ENCODE measurements around the gene OGDH. TPM values are rescaled to one million over a fixed set of nuclear protein-coding genes. Genes with fewer than 3 reads are reported as not detected.

The OGDH gene
- total and polyA plus RNA-seq, 2 of the 4 experiments (the other 2 are of a cell fraction): 47.4 to 56.5 TPM

- Histone ChIP-seq H2AK5ac (ENCODE audit: low read depth, low read length) (peak overlapping the region; percentile 83; the same call in 1 of the 2 replicates), H4K5ac (ENCODE audit: low read depth, low read length) (no peak overlapping the region), H3K56ac (ENCODE audit: extremely low read depth, insufficient read depth, low read length) (no peak overlapping the region; the same call in 1 of the 2 replicates), H2BK5ac (ENCODE audit: low read depth, low read length, poor library complexity, severe bottlenecking) (peak overlapping the region; percentile 94), H3K9me1 (ENCODE audit: insufficient read depth, low read length) (peaks cover 3% of the 10 kb centered on the region; the same call in 1 of the 2 replicates), H2BK120ac (ENCODE audit: low read depth, low read length) (peak overlapping the region; percentile 96), H3K18ac (ENCODE audit: low read depth, low read length) (peak overlapping the region; percentile 72; the same call in 1 of the 2 replicates), H3K4me3 (ENCODE audit: insufficient read depth, low read depth, low read length) (no peak overlapping the region), H3K23ac (ENCODE audit: low read depth, low read length) (0 out of 2 replicates have a peak overlapping the region, but pooled peaks have one; percentile 76), H2AFZ (replicated peaks; ENCODE audit: low read length, poor library complexity) (peak overlapping the region; percentile 88), H3K4me2 (ENCODE audit: low read depth, low read length) (no peak overlapping the region), H3K9ac (ENCODE audit: low read depth, low read length) (no peak overlapping the region), H2BK20ac (ENCODE audit: low read depth, low read length) (peak overlapping the region; percentile 94; the same call in 1 of the 2 replicates), H3K4me1 (ENCODE audit: control insufficient read depth, insufficient read depth, low read length) (peaks cover 4% of the 10 kb centered on the region; the same call in 1 of the 2 replicates), H3K36me3 (ENCODE audit: control insufficient read depth, insufficient read depth, low read length) (no peaks in the 10 kb centered on the region), H3K27ac (ENCODE audit: insufficient read depth, low read length) (peak overlapping the region; percentile 58), H2AK9ac (replicated peaks; ENCODE audit: low read depth, low read length, poor library complexity) (no peak overlapping the region), H3K9me3 (ENCODE audit: control insufficient read depth, insufficient read depth, low read length) (no peaks in the 10 kb centered on the region), H3K4ac (ENCODE audit: low read depth, low read length) (peak overlapping the region; percentile 74), H2BK15ac (ENCODE audit: low read depth, low read length) (peak overlapping the region; percentile 96; the same call in 1 of the 3 replicates), H3K79me1 (ENCODE audit: low read depth in 1 of 2, low read length in 2 of 2) (no peaks in the 10 kb centered on the region; a peak in 1 of 4 replicates), H3K27me3 (ENCODE audit: control insufficient read depth, insufficient read depth, low read length) (no peaks in the 10 kb centered on the region), H4K91ac (ENCODE audit: insufficient read depth, low read depth, low read length) (no peak overlapping the region; the same call in 1 of the 2 replicates), H3K14ac (replicated peaks; ENCODE audit: low read depth, low read length) (peak overlapping the region; percentile 74; the same call in 1 of the 2 replicates), H4K20me1 (ENCODE audit: insufficient read depth, low read length) (no peaks in the 10 kb centered on the region), H4K8ac (ENCODE audit: low read depth in 2 of 2, low read length in 2 of 2) (peak overlapping the region; percentile 88; a peak in 3 of 4 replicates)
- DNase-seq (no peak), ATAC-seq (ENCODE audit: low read depth) (no peak)
- CTCF ChIA-PET: interaction anchor here (0.6 kb wide), 1 partner anchor 39 kb away, joined by 3 read pairs; no protein-coding TSS in a partner anchor
- POLR2A ChIA-PET (ENCODE audit: unreplicated experiment): no interaction called here
- no TSS peak for BruUV-seq (replicated peaks)
- no CpG with 5 or more reads among the region's 1 CpG for WGBS, 2 experiments (ENCODE audit: extremely low coverage in 2 of 2, insufficient read length in 1 of 2)
- intact Hi-C loops (cut with micrococcal nuclease) (no loop called here), dilution Hi-C loops (cut with HindIII; ENCODE audit: low sequenced_read_pairs, unreplicated experiment) (no loop called here), in situ Hi-C loops (cut with MboI; ENCODE audit: low sequenced_read_pairs) (no loop called here)
- TF ChIP-seq RAD21 (IDR thresholded peaks at IDR 0.05; ENCODE audit: low read length) (no peak), CEBPB (IDR thresholded peaks at IDR 0.05; ENCODE audit: low read depth, low read length) (no peak), RCOR1 (IDR thresholded peaks at IDR 0.05; ENCODE audit: insufficient replicate concordance, low read length) (no peak), POLR2A (IDR thresholded peaks at IDR 0.05; ENCODE audit: low read depth, low read length) (no peak), MAFK (IDR thresholded peaks at IDR 0.05; ENCODE audit: low read depth, low read length) (no peak), FOS (IDR thresholded peaks at IDR 0.05; ENCODE audit: low read depth, low read length) (no peak), MXI1 (IDR thresholded peaks at IDR 0.05; ENCODE audit: borderline replicate concordance, low read depth, low read length) (no peak), CHD1 (IDR thresholded peaks at IDR 0.05; ENCODE audit: low read depth, low read length) (no peak), SMC3 (IDR thresholded peaks at IDR 0.05; ENCODE audit: low read depth, low read length) (no peak), MAZ (IDR thresholded peaks at IDR 0.05; ENCODE audit: borderline replicate concordance, low read depth, low read length) (no peak), NFE2L2 (IDR thresholded peaks at IDR 0.05; ENCODE audit: low read depth, low read length) (no peak), RFX5 (IDR thresholded peaks at IDR 0.05; ENCODE audit: low read depth, low read length) (no peak), BHLHE40 (IDR thresholded peaks at IDR 0.05; ENCODE audit: low read depth, low read length) (no peak)
- TF ChIP-seq, protein P1, sequence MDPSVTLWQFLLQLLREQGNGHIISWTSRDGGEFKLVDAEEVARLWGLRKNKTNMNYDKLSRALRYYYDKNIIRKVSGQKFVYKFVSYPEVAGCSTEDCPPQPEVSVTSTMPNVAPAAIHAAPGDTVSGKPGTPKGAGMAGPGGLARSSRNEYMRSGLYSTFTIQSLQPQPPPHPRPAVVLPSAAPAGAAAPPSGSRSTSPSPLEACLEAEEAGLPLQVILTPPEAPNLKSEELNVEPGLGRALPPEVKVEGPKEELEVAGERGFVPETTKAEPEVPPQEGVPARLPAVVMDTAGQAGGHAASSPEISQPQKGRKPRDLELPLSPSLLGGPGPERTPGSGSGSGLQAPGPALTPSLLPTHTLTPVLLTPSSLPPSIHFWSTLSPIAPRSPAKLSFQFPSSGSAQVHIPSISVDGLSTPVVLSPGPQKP (IDR thresholded peaks at IDR 0.05; ENCODE audit: borderline replicate concordance, low read depth, low read length): no peak
- TF ChIP-seq, protein P2, sequence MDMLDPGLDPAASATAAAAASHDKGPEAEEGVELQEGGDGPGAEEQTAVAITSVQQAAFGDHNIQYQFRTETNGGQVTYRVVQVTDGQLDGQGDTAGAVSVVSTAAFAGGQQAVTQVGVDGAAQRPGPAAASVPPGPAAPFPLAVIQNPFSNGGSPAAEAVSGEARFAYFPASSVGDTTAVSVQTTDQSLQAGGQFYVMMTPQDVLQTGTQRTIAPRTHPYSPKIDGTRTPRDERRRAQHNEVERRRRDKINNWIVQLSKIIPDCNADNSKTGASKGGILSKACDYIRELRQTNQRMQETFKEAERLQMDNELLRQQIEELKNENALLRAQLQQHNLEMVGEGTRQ (IDR thresholded peaks at IDR 0.05; ENCODE audit: low read depth, low read length): no peak
- TF ChIP-seq, protein P3, sequence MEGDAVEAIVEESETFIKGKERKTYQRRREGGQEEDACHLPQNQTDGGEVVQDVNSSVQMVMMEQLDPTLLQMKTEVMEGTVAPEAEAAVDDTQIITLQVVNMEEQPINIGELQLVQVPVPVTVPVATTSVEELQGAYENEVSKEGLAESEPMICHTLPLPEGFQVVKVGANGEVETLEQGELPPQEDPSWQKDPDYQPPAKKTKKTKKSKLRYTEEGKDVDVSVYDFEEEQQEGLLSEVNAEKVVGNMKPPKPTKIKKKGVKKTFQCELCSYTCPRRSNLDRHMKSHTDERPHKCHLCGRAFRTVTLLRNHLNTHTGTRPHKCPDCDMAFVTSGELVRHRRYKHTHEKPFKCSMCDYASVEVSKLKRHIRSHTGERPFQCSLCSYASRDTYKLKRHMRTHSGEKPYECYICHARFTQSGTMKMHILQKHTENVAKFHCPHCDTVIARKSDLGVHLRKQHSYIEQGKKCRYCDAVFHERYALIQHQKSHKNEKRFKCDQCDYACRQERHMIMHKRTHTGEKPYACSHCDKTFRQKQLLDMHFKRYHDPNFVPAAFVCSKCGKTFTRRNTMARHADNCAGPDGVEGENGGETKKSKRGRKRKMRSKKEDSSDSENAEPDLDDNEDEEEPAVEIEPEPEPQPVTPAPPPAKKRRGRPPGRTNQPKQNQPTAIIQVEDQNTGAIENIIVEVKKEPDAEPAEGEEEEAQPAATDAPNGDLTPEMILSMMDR (conservative IDR thresholded peaks at IDR 0.05; ENCODE audit: low read depth, low read length): no peak
Observed at GRCh38 chr7:44727937-44728262, 121.5 kb downstream of the OGDH start.

Measured in IMR-90 (cell line).